NCI-H1105 (cell line): ENCODE data around the gene COL11A1.

ENCODE experiments used
- DNase-seq: peaks from one replicate; lab custom pipeline; 2025; lab: John Stamatoyannopoulos, UW

The COL11A1 gene

DNA sequence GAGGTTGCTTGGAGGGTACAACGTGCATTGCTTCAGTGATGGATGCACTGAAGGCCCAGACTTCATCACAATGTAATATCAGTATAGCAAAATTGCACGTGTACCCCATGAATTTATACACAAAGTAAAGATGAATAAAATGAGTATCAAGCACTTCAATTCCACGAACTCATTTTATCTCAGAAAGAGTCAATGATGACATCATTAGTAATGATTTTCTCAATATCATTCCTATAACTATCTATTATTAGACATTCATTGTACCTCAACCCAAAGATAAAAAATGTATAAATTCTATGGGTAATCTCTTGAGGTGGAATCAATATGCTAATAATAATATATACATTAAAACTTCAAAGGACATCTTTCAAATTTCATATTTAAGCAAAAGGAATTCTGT lies 208.4 kb downstream of the COL11A1 start:
- DNase-seq: no peak

GRCh38 chr1:102897557-102897956 lies 210.8 kb downstream of the COL11A1 start:
- DNase-seq: no peak

DNA sequence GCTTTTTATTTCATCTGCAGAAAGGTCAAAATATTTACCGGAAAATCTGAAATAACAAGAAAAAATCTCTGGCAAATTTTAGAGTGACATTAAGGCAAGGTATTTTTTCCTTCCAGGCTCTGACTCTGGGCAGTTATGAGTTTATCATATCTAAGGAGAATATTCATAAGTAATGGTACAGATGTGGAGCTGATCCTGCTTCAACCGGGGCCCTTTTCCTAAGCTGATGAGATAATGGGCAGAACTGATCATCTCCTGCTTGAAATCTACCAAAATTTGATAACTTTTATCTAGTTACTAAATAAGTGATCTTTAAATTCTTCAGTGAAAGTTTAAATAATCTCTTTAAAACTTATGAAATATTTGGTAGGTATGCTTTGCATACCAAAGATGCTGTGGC lies 211.6 kb downstream of the COL11A1 start:
- no peak for DNase-seq

GRCh38 chr1:102896286-102896685 lies 212.0 kb downstream of the COL11A1 start:
- no peak for DNase-seq

GRCh38 chr1:102891868-102892625 lies 216.3 kb downstream of the COL11A1 start:
- no peak for DNase-seq

DNA sequence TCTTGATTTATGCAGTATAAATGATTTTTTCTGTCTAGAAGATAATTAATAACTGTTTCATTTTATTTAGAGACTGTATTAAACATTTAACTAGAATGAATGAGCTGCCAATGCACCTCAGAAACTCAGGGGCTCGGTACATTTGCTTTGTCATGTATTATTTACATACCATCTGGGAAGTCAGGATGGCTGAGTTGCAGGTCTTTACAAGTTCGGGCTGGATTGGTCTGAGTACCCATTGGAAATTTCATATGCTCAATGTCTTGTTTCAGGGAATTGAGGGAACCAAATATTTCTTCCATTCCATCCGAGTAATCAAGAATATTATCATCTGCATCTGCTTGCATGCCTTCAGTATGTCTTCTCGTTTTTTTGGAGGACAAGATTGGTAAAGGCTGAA lies 221.7 kb downstream of the COL11A1 start:
- no peak for DNase-seq

DNA sequence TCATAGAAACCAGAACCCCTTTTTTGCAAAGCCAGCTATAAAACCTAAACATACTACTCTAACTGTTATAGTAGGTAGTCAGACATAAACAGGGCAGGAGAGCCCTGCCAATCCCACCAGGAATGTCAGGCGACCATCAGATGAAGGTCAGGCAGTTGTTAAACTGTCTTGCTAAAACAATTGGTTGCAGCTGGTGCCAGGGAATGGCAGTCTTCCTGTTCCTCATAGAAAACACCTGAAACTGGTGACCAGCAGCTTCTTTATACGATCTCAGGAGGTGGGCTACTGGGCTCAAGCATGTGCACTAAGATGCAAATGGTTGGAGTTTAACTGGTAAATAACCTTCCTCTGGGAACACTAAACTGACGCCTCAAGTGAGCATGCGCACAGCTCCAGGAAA lies 224.1 kb downstream of the COL11A1 start:
- DNase-seq: no peak

DNA sequence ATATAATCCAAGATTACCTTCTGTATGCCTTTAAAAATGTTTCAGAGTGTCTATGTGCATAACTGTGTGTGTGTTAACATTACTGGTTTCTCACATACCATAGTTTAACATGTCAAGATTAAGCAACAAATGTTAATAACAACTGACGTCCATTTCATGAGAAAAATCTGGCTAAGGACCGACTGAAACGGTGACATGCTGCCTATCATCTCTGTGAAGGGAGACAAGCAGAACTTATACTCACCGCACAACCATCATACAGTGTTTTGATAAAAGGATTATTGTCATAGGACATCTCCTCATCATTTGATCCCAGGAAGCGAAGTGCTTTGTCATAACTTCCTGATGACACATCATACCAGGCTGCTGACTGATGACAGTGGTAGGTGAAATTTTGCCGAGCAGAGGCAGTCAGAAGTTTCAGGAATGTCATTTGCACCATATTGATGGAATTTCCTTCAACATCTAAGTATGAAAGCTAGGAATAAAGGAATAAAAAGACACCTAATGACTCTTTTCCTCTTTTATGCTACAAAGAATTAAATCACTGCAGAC lies 228.8 kb downstream of the COL11A1 start:
- DNase-seq: no peak

DNA sequence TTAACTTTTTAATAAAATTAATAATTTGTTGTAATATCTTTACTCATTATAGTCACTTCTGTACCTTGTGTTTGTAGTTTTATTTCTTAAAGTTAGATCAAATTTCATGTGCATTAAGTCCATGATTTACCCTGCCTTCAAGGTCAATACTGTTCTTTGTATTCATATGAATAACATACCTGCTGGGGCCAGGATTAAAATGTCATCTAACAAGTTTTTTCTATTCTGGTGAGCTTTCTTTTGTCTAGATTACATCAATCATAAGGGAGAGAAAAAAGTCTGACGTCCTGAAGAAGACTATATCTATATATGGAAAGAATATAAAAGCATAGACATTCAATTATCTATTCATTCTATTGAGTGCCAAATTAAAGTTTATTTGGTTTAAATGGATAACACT lies 232.6 kb downstream of the COL11A1 start:
- DNase-seq: no peak

DNA sequence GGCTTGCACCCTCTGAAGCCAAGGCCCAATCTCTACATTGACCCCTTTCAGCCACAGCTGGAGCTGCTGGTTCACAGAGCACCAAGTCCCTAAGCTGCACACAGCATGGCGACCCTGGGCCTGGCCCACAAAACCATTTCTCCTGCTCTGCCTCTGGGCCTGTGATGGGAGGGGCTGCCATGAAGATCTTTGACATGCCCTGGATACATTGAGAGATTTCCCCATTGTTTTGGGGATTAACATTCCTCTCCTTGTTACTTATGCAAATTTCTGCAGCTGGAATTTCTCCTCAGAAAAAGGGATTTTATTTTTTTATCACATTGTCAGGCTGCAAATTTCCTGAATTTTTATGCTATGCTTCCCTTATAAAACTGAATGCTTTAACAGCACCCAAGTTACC lies 235.8 kb downstream of the COL11A1 start:
- no peak for DNase-seq

GRCh38 chr1:102872097-102872496 lies 236.2 kb downstream of the COL11A1 start:
- DNase-seq: no peak

DNA sequence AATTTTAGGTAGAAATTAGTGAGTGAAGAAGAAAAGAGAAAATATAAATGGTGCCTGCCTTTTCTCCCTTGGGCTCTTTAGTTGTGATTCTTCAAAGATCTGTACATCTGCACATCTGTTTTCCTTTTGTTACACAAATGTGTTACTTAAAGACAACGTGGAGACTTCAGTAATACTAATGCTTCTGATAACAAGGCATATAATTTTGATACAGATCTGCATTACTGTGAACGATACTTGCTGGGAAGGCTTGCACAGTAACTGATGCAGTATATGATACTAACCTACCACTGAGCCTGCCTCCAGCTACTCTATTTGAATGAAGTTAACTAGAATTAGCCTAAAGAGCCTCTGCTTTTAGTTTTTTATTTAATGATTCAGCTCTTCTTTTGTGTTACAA lies 244.6 kb downstream of the COL11A1 start:
- DNase-seq: no peak

GRCh38 chr1:102861247-102861646 lies 247.1 kb downstream of the COL11A1 start:
- DNase-seq: no peak

DNA sequence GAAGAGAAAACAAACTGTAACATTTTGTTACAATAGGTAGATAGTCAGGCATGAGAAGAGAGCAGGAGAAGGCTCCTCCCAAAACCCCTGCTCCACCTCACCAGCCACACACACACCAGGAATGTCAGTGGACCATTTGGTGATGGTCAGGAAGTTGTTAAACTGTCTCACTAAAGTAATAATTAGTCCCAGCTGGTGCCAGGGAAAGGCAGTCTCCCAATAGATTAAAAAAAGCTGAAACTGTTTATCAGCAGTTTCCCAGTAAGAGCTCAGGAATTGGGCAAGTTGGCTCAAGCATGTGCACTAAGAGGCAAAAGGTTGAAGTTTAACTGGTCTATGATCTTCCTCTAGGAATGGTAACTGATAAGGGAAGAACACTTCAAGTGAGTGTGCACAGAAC lies 249.6 kb downstream of the COL11A1 start:
- no peak for DNase-seq

DNA sequence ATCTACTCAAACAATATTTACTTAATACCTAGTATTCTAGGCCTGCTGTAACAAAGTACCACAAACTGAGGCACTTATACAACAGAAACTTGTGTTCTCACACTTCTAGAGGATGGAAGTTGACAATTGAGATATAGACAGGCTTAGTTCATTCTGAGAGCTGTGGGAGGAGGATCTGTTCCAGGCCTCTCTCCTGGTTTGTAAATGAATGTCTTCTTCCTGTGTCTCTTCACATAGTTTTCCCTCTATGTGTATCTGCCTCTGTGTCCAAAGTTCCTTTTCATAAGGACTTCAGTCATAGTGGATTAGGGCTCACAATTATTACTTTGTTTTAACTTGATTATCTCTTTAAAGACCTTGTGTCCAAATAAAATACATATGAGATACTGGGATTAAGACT lies 251.1 kb downstream of the COL11A1 start:
- DNase-seq: no peak

- DNase-seq: no peak
Observed at GRCh38 chr1:102853701-102854187, 254.6 kb downstream of the COL11A1 start.

GRCh38 chr1:102853136-102853535 lies 255.2 kb downstream of the COL11A1 start:
- no peak for DNase-seq

DNA sequence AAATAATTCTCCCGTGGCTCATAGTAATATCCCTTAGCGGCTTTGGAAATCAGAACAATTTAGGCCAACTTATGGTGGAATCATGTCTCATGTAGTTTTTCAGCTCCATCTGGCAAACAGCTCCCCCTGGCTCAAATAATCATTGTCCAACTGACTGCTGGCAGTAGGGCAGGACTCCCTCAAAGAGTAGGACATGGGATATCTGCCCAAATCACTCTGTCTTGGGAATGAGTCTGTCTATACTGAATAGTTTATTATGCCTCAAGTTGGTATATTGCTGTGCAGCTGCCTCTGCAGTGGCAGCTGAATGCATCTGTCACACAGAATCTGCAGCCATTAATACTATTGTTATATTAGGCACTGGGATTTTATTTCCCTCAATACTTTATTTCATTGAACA lies 255.7 kb downstream of the COL11A1 start:
- no peak for DNase-seq

DNA sequence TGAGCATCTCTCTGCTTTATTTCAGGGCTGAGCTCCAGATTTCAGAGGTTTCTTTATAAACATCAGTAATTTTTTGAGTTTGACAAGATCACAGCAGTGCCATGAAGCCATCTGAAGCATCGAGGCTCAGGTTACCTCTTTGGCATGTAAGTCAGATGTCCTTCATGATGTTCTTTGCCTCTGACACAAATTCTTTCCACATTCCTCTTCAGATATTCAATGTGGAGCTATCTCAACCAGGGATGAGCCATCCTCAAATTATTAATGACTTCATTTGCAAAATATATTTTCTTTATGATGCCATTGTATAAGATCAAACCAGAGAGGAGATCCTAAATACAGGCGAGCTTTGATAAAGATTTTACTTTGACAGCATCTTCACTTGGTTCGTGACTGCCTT lies 256.7 kb downstream of the COL11A1 start:
- no peak for DNase-seq

DNA sequence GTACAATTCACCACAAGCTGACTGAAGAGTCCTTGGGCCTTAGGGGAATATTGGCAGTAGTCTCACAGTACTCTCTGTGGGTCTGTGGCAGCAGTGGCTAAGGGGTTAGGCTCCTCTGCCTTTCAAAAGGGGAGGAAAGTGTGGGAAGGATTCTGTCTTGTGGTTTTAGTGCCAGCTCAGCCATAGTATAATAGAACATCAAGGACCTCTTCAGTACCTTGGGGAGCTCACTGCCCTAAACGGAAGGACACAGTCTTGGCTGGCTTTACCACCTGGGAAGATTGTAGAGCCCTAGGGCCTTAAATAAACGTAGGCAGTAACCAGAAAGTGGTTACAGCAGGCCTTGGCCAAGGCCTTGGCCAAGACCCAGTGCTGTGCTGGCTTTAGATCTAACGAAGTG lies 265.7 kb downstream of the COL11A1 start:
- DNase-seq: no peak

- no peak for DNase-seq
Observed at GRCh38 chr1:102840741-102841140, 267.6 kb downstream of the COL11A1 start.

- no peak for DNase-seq
Observed at GRCh38 chr1:102838016-102838415, 270.3 kb downstream of the COL11A1 start.

- DNase-seq: no peak
Observed at GRCh38 chr1:102837551-102837950, 270.8 kb downstream of the COL11A1 start.

- DNase-seq: no peak
Observed at GRCh38 chr1:102836991-102837390, 271.3 kb downstream of the COL11A1 start.
